OCI-LY1 (cell line): ENCODE measurements around the gene MYG1.

Source experiments
- EZH2 ChIP-seq: fragments of 200-600 bp; sonication (generic), shearing (Covaris generic); IDR thresholded peaks from 2 replicates; pipeline ENCODE4 v1.8.0; 2017; ENCODE audit warnings: borderline replicate concordance, mixed run types, mild to moderate bottlenecking, antibody characterized with exemption, low read length, moderate library complexity, mixed read lengths
- TF ChIP-seq, protein P1 (sequence below): fragments of 200-600 bp; sonication (generic), shearing (Covaris generic); IDR thresholded peaks from 2 replicates; pipeline ENCODE4 v1.5.1; 2017; ENCODE audit warnings: mild to moderate bottlenecking, antibody characterized with exemption, low read length, moderate library complexity, mixed read lengths

DNA sequence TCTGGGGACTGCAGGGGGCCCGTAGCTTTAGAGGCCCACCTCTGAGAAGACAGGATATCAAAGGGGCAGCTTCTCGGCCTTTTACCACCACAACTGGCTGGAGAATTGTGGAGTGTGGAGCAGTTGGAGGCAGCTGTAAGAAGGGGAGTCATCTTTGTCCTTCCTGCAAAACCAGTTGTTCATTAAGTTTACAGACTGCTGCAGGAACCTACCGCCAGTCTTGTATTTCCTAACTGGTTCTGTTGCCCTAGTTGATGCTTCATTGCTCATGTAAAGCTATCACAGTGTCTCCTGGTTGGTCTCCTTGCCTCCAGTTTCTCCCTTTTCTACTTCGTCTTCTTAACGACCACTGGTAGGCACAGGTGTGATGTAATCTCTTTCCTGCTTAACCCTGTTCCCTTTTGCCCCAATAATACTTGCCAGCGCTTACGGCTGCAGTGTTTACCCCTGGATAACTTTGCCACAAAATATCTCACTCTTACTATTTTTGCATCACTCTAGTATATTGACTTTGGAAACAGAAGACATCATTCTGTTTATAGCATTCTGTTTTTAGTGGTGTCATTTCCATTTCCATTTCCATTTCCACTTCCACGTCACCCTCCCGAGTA lies 19.5 kb upstream of the MYG1 start:
- TF ChIP-seq, protein P1, sequence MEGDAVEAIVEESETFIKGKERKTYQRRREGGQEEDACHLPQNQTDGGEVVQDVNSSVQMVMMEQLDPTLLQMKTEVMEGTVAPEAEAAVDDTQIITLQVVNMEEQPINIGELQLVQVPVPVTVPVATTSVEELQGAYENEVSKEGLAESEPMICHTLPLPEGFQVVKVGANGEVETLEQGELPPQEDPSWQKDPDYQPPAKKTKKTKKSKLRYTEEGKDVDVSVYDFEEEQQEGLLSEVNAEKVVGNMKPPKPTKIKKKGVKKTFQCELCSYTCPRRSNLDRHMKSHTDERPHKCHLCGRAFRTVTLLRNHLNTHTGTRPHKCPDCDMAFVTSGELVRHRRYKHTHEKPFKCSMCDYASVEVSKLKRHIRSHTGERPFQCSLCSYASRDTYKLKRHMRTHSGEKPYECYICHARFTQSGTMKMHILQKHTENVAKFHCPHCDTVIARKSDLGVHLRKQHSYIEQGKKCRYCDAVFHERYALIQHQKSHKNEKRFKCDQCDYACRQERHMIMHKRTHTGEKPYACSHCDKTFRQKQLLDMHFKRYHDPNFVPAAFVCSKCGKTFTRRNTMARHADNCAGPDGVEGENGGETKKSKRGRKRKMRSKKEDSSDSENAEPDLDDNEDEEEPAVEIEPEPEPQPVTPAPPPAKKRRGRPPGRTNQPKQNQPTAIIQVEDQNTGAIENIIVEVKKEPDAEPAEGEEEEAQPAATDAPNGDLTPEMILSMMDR: no peak
- TF ChIP-seq EZH2: no peak
